Femur (tissue), 1 donor: ENCODE measurements around the gene GABRA1.

Experiments
- DNase-seq: peaks from one replicate; pipeline ENCODE4 v3.0.0-alpha.2; 2017

Gene GABRA1

DNA sequence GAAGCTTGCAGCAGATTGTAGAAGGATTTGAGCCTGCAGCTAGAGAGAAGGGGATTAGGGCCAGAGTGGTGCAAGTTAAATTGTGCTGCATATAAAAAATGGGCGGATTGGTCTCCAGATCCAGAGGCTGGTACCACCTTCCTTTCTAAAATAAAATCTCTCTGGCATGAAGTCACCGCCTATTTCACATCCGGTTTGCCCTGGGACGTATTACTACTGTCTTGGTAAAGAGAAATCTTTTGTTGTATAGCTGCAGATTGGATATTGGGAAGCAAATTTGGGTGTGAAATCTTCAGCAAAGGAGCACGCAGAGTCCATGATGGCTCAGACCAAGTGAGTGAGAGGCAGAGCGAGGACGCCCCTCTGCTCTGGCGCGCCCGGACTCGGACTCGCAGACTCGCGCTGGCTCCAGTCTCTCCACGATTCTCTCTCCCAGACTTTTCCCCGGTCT lies at the start of gene GABRA1:
Gene GABRA1 (plus strand): TSS at position 180 of the 451 bp plus-strand sequence. CDS start 2,691 bp downstream, outside the sequence.
- DNase-seq, result peak; percentile 17

DNA sequence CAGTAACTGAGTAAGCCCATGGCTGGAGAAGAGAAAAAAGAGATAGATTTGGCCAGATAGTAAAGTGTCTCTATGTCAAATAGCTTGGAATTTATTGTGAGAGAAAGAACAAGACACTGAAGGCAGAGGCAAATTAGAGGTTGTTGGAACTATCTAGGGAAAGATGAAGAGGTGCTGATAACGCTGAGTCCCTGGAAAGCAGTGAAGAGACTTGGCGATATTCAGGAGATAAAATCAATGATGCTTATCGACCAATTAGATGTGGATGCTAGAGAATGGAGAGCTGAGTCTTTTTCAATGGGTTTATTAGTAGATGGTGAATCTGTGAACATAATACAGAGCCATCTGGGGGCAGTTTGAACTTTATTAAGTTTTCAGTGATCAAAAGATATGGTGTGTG lies 48.6 kb upstream of the GABRA1 start:
- DNase-seq, result no peak

DNA sequence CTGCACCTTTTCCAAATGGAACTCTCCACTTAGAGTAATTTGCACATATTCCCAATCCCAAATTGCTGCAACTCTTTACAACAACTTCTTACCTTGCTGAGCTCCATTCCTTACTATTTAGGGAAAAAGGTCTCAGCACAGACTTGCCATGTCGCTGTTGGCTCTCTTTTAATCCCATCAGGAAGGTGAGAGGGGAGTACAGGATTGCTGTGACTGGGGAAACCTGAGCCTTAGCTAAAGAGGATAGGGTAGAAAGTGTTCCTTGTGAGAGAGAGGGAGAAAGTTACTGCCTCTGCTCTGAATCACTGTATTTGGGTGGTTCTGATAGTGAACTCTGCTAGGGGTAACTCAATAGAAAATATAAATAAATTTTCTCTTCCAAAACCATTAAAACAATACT lies 43.7 kb upstream of the GABRA1 start:
- no peak for DNase-seq

GRCh38 chr5:161846746-161847145 lies 1.2 kb upstream of the GABRA1 start:
- DNase-seq, result peak; percentile 20

DNA sequence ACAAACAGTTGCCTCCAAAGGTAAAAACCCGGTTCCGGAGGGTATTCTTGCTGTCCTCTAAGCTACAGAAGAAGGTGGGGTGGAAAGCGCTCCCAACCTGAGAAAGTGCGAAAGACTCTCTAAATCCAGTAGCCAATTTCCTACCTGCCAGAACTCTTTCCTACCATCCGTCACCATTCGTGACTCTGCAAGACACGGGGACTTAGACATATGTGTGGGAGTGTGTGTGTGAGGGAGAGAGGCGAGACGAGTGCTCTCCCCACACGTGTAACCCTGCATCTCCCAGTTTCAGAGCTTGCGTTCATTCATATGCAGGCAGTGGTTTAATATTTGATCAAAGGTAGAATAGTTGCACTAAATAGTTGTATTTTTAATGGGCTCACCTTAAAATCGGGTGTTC lies 473 bp upstream of the GABRA1 start:
- no peak for DNase-seq

GRCh38 chr5:161850491-161850890 lies 2.6 kb downstream of the GABRA1 start:
- DNase-seq, result no peak

- no peak for DNase-seq
Measured at GRCh38 chr5:161851691-161852299, 3.9 kb downstream of the GABRA1 start.

DNA sequence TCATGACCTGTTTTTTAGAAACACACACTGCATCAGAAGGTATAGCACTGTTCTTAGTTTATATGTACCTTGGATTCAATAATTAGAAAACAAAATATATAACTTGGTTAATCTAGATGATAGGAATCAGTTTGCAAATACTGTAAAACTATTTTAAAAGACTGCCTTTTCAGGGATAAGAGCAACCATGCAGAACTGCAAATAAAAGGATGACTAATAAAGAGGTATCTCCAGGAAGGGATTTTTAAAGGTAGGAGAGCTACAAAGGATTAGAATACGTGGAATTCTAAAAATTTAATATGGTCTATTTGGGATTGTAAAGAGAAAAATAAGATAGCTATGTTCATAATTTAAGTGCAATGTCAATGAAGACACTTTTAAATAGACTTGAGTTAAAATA lies 9.4 kb downstream of the GABRA1 start:
- DNase-seq, result no peak

DNA sequence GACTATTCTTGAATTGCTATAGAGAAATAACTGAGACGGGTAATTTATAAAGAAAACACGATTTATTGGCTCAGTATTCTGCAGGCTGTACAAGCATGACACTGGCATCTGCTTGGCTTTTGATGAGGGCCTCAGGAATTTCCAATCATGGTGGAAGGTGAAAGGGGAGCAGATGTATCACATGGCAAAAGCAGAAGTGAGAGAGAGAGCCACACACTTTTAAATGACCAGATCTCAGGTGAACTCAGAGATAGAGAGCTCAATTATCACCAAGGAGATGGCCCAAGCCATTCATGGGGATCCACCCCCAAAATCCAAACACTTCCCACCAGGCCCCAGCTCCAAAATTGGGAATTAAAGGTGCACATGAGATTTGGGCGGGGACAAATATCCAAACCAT lies 15.3 kb downstream of the GABRA1 start:
- no peak for DNase-seq

- DNase-seq, result no peak
Measured at GRCh38 chr5:161863811-161864210, 15.9 kb downstream of the GABRA1 start.

GRCh38 chr5:161865510-161865909 lies 17.6 kb downstream of the GABRA1 start:
- DNase-seq, result no peak

- no peak for DNase-seq
Measured at GRCh38 chr5:161889971-161890370, 42.1 kb downstream of the GABRA1 start.

DNA sequence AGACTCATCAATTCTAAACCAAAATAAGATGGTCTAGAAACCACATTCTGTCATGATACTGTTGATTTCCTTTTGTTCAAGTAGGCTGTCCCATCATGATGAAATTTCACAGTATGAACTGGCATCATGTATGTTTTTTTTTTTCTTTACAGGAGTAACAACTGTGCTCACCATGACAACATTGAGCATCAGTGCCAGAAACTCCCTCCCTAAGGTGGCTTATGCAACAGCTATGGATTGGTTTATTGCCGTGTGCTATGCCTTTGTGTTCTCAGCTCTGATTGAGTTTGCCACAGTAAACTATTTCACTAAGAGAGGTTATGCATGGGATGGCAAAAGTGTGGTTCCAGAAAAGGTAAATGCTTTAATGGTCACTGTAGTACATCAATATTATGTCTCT lies 47.6 kb downstream of the GABRA1 start:
- DNase-seq, result no peak

DNA sequence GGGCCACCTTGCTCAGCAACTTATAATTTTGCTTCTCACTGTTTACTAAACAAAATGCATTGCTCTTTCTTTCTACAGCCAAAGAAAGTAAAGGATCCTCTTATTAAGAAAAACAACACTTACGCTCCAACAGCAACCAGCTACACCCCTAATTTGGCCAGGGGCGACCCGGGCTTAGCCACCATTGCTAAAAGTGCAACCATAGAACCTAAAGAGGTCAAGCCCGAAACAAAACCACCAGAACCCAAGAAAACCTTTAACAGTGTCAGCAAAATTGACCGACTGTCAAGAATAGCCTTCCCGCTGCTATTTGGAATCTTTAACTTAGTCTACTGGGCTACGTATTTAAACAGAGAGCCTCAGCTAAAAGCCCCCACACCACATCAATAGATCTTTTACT lies 49.1 kb downstream of the GABRA1 start:
- no peak for DNase-seq

- no peak for DNase-seq
Measured at GRCh38 chr5:161899590-161899989, 51.7 kb downstream of the GABRA1 start.

GRCh38 chr5:161900981-161901380 lies 53.1 kb downstream of the GABRA1 start:
- DNase-seq, result no peak

GRCh38 chr5:161921781-161922180 lies 73.9 kb downstream of the GABRA1 start:
- no peak for DNase-seq

DNA sequence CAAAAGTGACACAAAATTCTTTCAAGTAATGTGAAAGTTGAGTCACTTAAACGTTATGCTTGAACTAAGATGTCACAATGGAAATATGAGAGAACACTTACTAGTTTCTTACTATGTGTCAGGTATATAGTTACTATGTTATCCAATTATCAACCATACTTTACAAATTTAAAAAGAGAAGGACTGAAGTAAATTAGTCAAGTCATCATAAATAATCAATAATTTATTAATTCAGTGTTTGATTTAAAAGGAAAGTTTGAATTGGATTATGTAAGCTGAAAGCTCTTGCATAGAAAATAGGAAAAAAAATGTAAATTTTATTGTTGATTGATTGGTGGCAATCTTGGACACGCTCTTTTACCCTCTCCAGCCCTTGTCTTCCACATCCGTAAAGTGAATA lies 76.3 kb downstream of the GABRA1 start:
- no peak for DNase-seq

DNA sequence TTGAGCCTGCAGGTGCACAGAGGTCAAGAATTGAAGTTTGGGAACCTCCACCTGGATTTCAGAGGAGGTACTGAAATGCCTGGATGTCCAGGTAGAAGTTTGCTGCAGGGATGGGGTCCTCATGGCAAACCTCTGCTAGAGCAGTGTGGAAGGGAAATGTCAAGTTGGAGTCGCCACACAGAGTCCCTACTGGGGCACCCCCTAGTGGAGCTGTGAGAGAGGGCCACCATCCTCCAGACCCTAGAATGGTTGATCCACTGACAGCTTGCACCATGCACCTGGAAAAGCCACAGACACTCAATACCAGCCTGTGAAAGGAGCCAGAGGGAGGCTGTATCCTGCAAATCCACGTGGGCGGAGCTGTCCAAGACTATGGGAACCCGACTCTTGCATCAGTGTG lies 78.0 kb downstream of the GABRA1 start:
- no peak for DNase-seq

- no peak for DNase-seq
Measured at GRCh38 chr5:161934486-161934885, 86.6 kb downstream of the GABRA1 start.

- no peak for DNase-seq
Measured at GRCh38 chr5:161944974-161945373, 97.1 kb downstream of the GABRA1 start.

DNA sequence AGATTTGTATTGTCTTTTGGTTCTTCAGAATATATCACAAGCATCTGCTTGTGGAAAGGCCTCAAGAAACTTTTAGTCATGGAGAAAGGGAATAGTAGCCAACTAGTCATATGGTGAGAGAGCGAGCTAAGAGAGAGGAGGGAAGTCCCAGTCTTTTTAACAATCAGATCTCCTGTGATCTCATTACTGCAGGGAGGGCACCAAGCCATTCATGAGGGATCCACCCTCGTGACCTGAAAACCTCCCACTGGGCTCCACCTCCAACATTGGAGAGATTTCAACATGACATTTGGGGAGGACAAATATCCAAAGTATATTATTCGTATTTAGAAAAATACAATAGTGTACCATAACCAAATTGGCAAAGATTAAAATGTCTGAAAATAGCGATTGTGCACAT lies 99.0 kb downstream of the GABRA1 start:
- no peak for DNase-seq
